ENCODE data around the gene ZMAT3.

The ZMAT3 gene

GRCh38 chr3:178975320-178975719 is 96.3 kb downstream of the ZMAT3 start:
- Histone ChIP-seq H3K36me3 (replicated peaks; ENCODE audit: insufficient read depth, low read length) (no peaks in the 10 kb centered on the region), H4K20me1 (ENCODE audit: insufficient read depth, low read length) (no peaks in the 10 kb centered on the region), H2AFZ (ENCODE audit: low read length) (no peak overlapping the region), H3K9me2 (replicated peaks; ENCODE audit: insufficient read depth, low read length) (no peaks in the 10 kb centered on the region), H3K4me2 (ENCODE audit: low read depth, low read length) (no peak overlapping the region), H3K79me2 (ENCODE audit: low read length) (no peaks in the 10 kb centered on the region), H3K27me3 (replicated peaks; ENCODE audit: insufficient read depth, low read length) (no peaks in the 10 kb centered on the region), H3K27ac (ENCODE audit: low read length) (no peak overlapping the region), H3K4me3 (ENCODE audit: low read length) (no peak overlapping the region), H3K4me1 (ENCODE audit: low read length) (peaks cover 3% of the 10 kb centered on the region; the same call in 1 of the 2 replicates), H3F3A (ENCODE audit: insufficient read depth, low read length) (no peaks in the 10 kb centered on the region), H3K9ac (ENCODE audit: low read length) (no peak overlapping the region), H3K9me3 (replicated peaks; ENCODE audit: insufficient read depth, low read length) (no peaks in the 10 kb centered on the region)
- no peak for DNase-seq
- TF ChIP-seq, protein P1, sequence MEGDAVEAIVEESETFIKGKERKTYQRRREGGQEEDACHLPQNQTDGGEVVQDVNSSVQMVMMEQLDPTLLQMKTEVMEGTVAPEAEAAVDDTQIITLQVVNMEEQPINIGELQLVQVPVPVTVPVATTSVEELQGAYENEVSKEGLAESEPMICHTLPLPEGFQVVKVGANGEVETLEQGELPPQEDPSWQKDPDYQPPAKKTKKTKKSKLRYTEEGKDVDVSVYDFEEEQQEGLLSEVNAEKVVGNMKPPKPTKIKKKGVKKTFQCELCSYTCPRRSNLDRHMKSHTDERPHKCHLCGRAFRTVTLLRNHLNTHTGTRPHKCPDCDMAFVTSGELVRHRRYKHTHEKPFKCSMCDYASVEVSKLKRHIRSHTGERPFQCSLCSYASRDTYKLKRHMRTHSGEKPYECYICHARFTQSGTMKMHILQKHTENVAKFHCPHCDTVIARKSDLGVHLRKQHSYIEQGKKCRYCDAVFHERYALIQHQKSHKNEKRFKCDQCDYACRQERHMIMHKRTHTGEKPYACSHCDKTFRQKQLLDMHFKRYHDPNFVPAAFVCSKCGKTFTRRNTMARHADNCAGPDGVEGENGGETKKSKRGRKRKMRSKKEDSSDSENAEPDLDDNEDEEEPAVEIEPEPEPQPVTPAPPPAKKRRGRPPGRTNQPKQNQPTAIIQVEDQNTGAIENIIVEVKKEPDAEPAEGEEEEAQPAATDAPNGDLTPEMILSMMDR (IDR thresholded peaks at IDR 0.05; ENCODE audit: low read length) = no peak
- TF ChIP-seq EZH2 (optimal IDR thresholded peaks at IDR 0.05; ENCODE audit: low read depth, low read length) = no peak
- TF ChIP-seq EZH2phosphoT487 (IDR thresholded peaks at IDR 0.05; ENCODE audit: low read length) = no peak

DNA sequence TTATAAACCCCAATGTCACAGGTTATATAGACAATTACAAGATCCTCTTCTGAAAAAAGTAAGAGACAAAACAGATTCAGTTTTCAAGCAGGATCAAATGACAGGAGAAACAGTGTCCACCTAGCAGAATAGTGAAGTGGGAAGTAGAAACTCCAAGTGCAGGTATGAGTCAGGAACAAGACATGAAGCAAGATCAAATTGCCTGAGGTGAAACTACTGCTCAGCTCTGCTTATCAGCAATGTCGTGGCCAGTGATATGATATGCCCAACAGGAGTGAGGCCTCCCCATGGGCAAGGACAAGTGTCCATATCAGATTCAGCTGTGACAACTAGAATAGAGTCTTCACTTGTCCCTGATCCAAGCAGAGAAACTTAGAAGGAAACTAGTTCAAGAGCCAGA is 100.0 kb downstream of the ZMAT3 start:
- H3K27ac ChIP-seq (ENCODE audit: low read length) = no peak overlapping the region
- H3K27me3 ChIP-seq (replicated peaks; ENCODE audit: insufficient read depth, low read length) = no peaks in the 10 kb centered on the region
- no peaks in the 10 kb centered on the region for H3K36me3 ChIP-seq (replicated peaks; ENCODE audit: insufficient read depth, low read length)
- H3K9ac ChIP-seq (ENCODE audit: low read length) = no peak overlapping the region
- no peaks in the 10 kb centered on the region for H3K79me2 ChIP-seq (ENCODE audit: low read length)
- H3F3A ChIP-seq (ENCODE audit: insufficient read depth, low read length) = peaks cover 12% of the 10 kb centered on the region
- no peaks in the 10 kb centered on the region for H3K9me2 ChIP-seq (replicated peaks; ENCODE audit: insufficient read depth, low read length)
- TF ChIP-seq EZH2 (optimal IDR thresholded peaks at IDR 0.05; ENCODE audit: low read depth, low read length) (no peak), EZH2phosphoT487 (IDR thresholded peaks at IDR 0.05; ENCODE audit: low read length) (no peak)
- TF ChIP-seq, protein P1 (IDR thresholded peaks at IDR 0.05; ENCODE audit: low read length) = no peak
- H3K4me3 ChIP-seq (ENCODE audit: low read length) = no peak overlapping the region
- no peak overlapping the region for H2AFZ ChIP-seq (ENCODE audit: low read length)
- no peaks in the 10 kb centered on the region for H4K20me1 ChIP-seq (ENCODE audit: insufficient read depth, low read length)
- no peaks in the 10 kb centered on the region for H3K9me3 ChIP-seq (replicated peaks; ENCODE audit: insufficient read depth, low read length)
- H3K4me1 ChIP-seq (ENCODE audit: low read length) = peaks cover 36% of the 10 kb centered on the region
- no peak overlapping the region for H3K4me2 ChIP-seq (ENCODE audit: low read depth, low read length)
- DNase-seq = no peak

DNA sequence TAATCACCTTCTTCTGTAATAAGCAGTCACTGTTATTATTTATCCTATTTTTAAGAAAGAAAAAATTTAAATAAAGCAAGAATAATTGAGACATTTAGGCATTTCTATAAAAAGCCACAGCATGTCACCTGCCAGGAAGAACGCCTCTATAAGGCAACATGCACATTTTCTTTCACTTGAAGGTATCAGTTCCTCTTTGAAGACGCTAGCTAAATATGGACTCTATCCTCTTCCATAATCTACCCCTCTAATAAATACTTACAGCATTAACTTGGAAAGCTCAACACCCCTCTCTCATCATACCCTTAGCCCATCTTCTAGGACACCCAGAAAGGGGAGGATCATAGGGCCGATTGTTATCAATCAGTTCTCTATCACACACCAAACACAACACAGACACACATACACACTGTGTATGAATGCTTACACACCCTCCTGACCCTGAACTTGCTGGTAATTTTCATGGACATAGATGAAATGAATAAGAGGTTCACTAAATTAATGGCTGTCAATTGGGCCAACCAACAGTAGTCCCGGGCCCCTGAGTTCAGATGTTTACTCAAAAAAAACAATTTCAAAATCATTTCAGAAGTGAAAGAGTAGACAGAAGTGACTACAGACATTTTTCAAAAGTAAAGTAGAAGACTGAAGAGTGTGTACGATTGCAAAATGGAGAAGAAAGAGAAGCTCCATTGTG is 102.5 kb downstream of the ZMAT3 start:
- H3K4me2 ChIP-seq (ENCODE audit: low read depth, low read length) = peak overlapping the region; percentile 55
- H3F3A ChIP-seq (ENCODE audit: insufficient read depth, low read length) = peaks cover 17% of the 10 kb centered on the region
- H3K27me3 ChIP-seq (replicated peaks; ENCODE audit: insufficient read depth, low read length) = no peaks in the 10 kb centered on the region
- no peak overlapping the region for H3K9ac ChIP-seq (ENCODE audit: low read length)
- H3K4me3 ChIP-seq (ENCODE audit: low read length) = peak overlapping the region; percentile 8; the same call in 1 of the 2 replicates
- TF ChIP-seq EZH2 (optimal IDR thresholded peaks at IDR 0.05; ENCODE audit: low read depth, low read length) = no peak
- TF ChIP-seq, protein P1 (IDR thresholded peaks at IDR 0.05; ENCODE audit: low read length) = no peak
- no peak for TF ChIP-seq EZH2phosphoT487 (IDR thresholded peaks at IDR 0.05; ENCODE audit: low read length)
- H3K36me3 ChIP-seq (replicated peaks; ENCODE audit: insufficient read depth, low read length) = no peaks in the 10 kb centered on the region
- H4K20me1 ChIP-seq (ENCODE audit: insufficient read depth, low read length) = no peaks in the 10 kb centered on the region
- H3K27ac ChIP-seq (ENCODE audit: low read length) = peak overlapping the region; percentile 26; the same call in 1 of the 2 replicates
- peaks cover 42% of the 10 kb centered on the region for H3K4me1 ChIP-seq (ENCODE audit: low read length)
- peak; percentile 65 for DNase-seq
- peak overlapping the region; percentile 35 for H2AFZ ChIP-seq (ENCODE audit: low read length)
- no peaks in the 10 kb centered on the region for H3K9me3 ChIP-seq (replicated peaks; ENCODE audit: insufficient read depth, low read length)
- H3K79me2 ChIP-seq (ENCODE audit: low read length) = no peaks in the 10 kb centered on the region
- H3K9me2 ChIP-seq (replicated peaks; ENCODE audit: insufficient read depth, low read length) = no peaks in the 10 kb centered on the region

Data from MM.1S (cell line).